H9 (cell line): ENCODE measurements around the gene MRPS26. TPM values are rescaled to one million over a fixed set of nuclear protein-coding genes. Genes with fewer than 3 reads are reported as not detected.

Experiments
- DNase-seq: peaks from one replicate; pipeline ENCODE4 v3.0.0-alpha.2; 2017
- H2AFZ ChIP-seq: one replicate; pipeline ENCODE4 v1.6.1; 2013; ENCODE audit warnings: mild to moderate bottlenecking, low read length, control low read depth, moderate library complexity
- H2AK5ac ChIP-seq: 2 replicates; pipeline ENCODE4 v1.6.1; 2013; ENCODE audit warnings: low read length, control low read depth, mixed read lengths; ENCODE audit not compliant: insufficient read length
- H2BK120ac ChIP-seq: one replicate; pipeline ENCODE4 v1.6.1; 2013; ENCODE audit warnings: low read depth, mild to moderate bottlenecking, low read length, control low read depth, inconsistent platforms; ENCODE audit not compliant: poor library complexity, severe bottlenecking
- H2BK12ac ChIP-seq: 2 replicates; pipeline ENCODE4 v1.6.1; 2013; ENCODE audit warnings: low read length, control low read depth, mixed read lengths, low read depth; ENCODE audit not compliant: insufficient read length
- H2BK15ac ChIP-seq: 2 replicates; pipeline ENCODE4 v1.6.1; 2013; ENCODE audit warnings: low read depth, low read length, control low read depth
- H2BK20ac ChIP-seq: one replicate; pipeline ENCODE4 v1.6.1; 2013; ENCODE audit warnings: low read depth, mild to moderate bottlenecking, low read length, control low read depth, inconsistent platforms; ENCODE audit not compliant: poor library complexity, severe bottlenecking
- H2BK5ac ChIP-seq: 2 replicates; pipeline ENCODE4 v1.6.1; 2013; ENCODE audit warnings: low read length, control low read depth, mixed read lengths; ENCODE audit not compliant: insufficient read length
- H3K14ac ChIP-seq: 2 replicates; pipeline ENCODE4 v1.6.1; 2013; ENCODE audit warnings: low read length, control low read depth; ENCODE audit not compliant: insufficient read depth
- H3K18ac ChIP-seq: 2 replicates; pipeline ENCODE4 v1.6.1; 2013; ENCODE audit warnings: low read depth, mild to moderate bottlenecking, mixed read lengths, low read length, control low read depth; ENCODE audit not compliant: insufficient read length
- H3K23ac ChIP-seq: 2 replicates; pipeline ENCODE4 v1.6.1; 2013; ENCODE audit warnings: low read length, control low read depth, mixed read lengths, low read depth; ENCODE audit not compliant: insufficient read length
- H3K23me2 ChIP-seq: 2 replicates; pipeline ENCODE4 v1.6.1; 2013; ENCODE audit warnings: low read depth, mild to moderate bottlenecking, mixed read lengths, low read length, control low read depth; ENCODE audit not compliant: insufficient read length, poor library complexity, severe bottlenecking
- H3K27ac ChIP-seq: 2 replicates; pipeline ENCODE4 v1.5.1; 2013; ENCODE audit warnings: low read length, control low read depth, mixed read lengths, low read depth; ENCODE audit not compliant: insufficient read length
- H3K27me3 ChIP-seq: 2 replicates; pipeline ENCODE4 v1.6.1; 2013; ENCODE audit warnings: low read length, control low read depth, inconsistent platforms; ENCODE audit not compliant: insufficient read depth
- H3K4ac ChIP-seq: 2 replicates; pipeline ENCODE4 v1.6.1; 2013; ENCODE audit warnings: low read depth, mild to moderate bottlenecking, control low read depth, inconsistent platforms, low read length, moderate library complexity
- H3K4me1 ChIP-seq: 2 replicates; pipeline ENCODE4 v1.6.1; 2013; ENCODE audit warnings: low read length, control low read depth, inconsistent platforms; ENCODE audit not compliant: insufficient read depth
- H3K4me2 ChIP-seq: 2 replicates; pipeline ENCODE4 v1.6.1; 2013; ENCODE audit warnings: low read length, control low read depth, mixed read lengths; ENCODE audit not compliant: insufficient read length, insufficient read depth
- H3K56ac ChIP-seq: 2 replicates; pipeline ENCODE4 v1.6.1; 2013; ENCODE audit warnings: low read depth, mild to moderate bottlenecking, mixed read lengths, low read length, control low read depth; ENCODE audit not compliant: insufficient read length
- H3K79me1 ChIP-seq: 2 replicates; pipeline ENCODE4 v1.6.1; 2013; ENCODE audit warnings: low read depth, mild to moderate bottlenecking, moderate library complexity, low read length, control low read depth, inconsistent platforms; ENCODE audit not compliant: insufficient read depth, poor library complexity, severe bottlenecking
- H3K79me2 ChIP-seq: 2 replicates; pipeline ENCODE4 v1.6.1; 2013; ENCODE audit warnings: low read length, control low read depth, inconsistent platforms; ENCODE audit not compliant: insufficient read depth
- H3K9ac ChIP-seq: 2 replicates; pipeline ENCODE4 v1.6.1; 2013; ENCODE audit warnings: low read length, control low read depth, mixed read lengths; ENCODE audit not compliant: insufficient read length; ENCODE audit errors: extremely low read depth
- H3K9me3 ChIP-seq: one replicate; pipeline ENCODE4 v1.6.1; 2013; ENCODE audit warnings: low read depth, low read length, inconsistent platforms; ENCODE audit not compliant: control insufficient read depth
- H3T11ph ChIP-seq: one replicate; pipeline ENCODE4 v1.6.1; 2013; ENCODE audit warnings: mild to moderate bottlenecking, low read length, control low read depth, inconsistent platforms
- H4K20me1 ChIP-seq: one replicate; pipeline ENCODE4 v1.6.1; 2013; ENCODE audit not compliant: control insufficient read depth, insufficient read length, insufficient read depth
- H4K5ac ChIP-seq: 2 replicates; pipeline ENCODE4 v1.6.1; 2013; ENCODE audit warnings: low read depth, mild to moderate bottlenecking, mixed read lengths, low read length, control low read depth; ENCODE audit not compliant: insufficient read length
- H4K8ac ChIP-seq: replicated peaks from 2 replicates; pipeline ENCODE4 v1.6.1; 2013; ENCODE audit warnings: low read length, control low read depth, mixed read lengths, low read depth; ENCODE audit not compliant: insufficient read length
- H4K91ac ChIP-seq: 2 replicates; pipeline ENCODE4 v1.6.1; 2013; ENCODE audit warnings: low read depth, mild to moderate bottlenecking, moderate library complexity, mixed read lengths, low read length, control low read depth; ENCODE audit not compliant: insufficient read length
- H3K27ac Mint-ChIP-seq, 3 experiments: 2 replicates in 2 of 3; 3 replicates in 1 of 3; pipeline ENCODE4 v1.8.0; 2020 to 2021; ENCODE audit warnings: mixed read lengths in 3 of 3, mild to moderate bottlenecking in 1 of 3, moderate library complexity in 1 of 3
- H3K27me3 Mint-ChIP-seq: 2 replicates; pipeline ENCODE4 v1.8.0; 2021; ENCODE audit warnings: low read depth, mild to moderate bottlenecking, moderate library complexity, mixed read lengths
- H3K36me3 Mint-ChIP-seq, 3 experiments: 2 replicates in 2 of 3; 3 replicates in 1 of 3; pipeline ENCODE4 v1.8.0; 2020 to 2021; ENCODE audit warnings: low read depth in 3 of 3, mixed read lengths in 3 of 3; ENCODE audit not compliant: insufficient read depth in 1 of 3
- H3K4me1 Mint-ChIP-seq, 2 experiments: 2 replicates each; pipeline ENCODE4 v1.8.0; 2020; ENCODE audit warnings: mixed read lengths in 2 of 2
- H3K4me3 Mint-ChIP-seq, 2 experiments: 2 replicates in 1 of 2; 3 replicates in 1 of 2; pipeline ENCODE4 v1.8.0; 2020 to 2021; ENCODE audit warnings: mild to moderate bottlenecking in 2 of 2, mixed read lengths in 2 of 2, moderate library complexity in 1 of 2
- H3K9me3 Mint-ChIP-seq, 2 experiments: 2 replicates in 1 of 2; 3 replicates in 1 of 2; pipeline ENCODE4 v1.8.0; 2020; ENCODE audit warnings: mild to moderate bottlenecking in 2 of 2, mixed read lengths in 2 of 2, moderate library complexity in 1 of 2
- CTCF ChIP-seq: fragments of 200-600 bp; sonication (generic); conservative IDR thresholded peaks from 3 replicates; pipeline ENCODE4 v1.8.0; 2021; ENCODE audit warnings: antibody characterized with exemption, mild to moderate bottlenecking
- WGBS: extraction: QIAGEN DNeasy Blood & Tissue Kit; methylation state at CpG from one replicate; pipeline ENCODE4 v1.1.7; 2013; ENCODE audit warnings: missing lambda C conversion rate, low lambda C conversion rate, mixed read lengths; ENCODE audit not compliant: insufficient read length; ENCODE audit errors: extremely low coverage; 5-methylcytosine and 5-hydroxymethylcytosine counted together
- total RNA-seq: library from RNA; stranded (reverse); gene quantifications from 2 replicates; pipeline ENCODE4 v1.2.1, GENCODE V29; 2021

MRPS26 gene
- total RNA-seq, 1 experiment from 2014 or later, result 97.6 TPM

- H3T11ph ChIP-seq, result no peak overlapping the region
- H3K14ac ChIP-seq, result no peak overlapping the region; the same call in 1 of the 2 replicates
- TF ChIP-seq CTCF, result no peak
- H3K4ac ChIP-seq, result no peak overlapping the region
- no peak overlapping the region for H3K56ac ChIP-seq
- H3K79me1 ChIP-seq, result no peaks in the 10 kb centered on the region
- no peaks in the 10 kb centered on the region for H3K36me3 Mint-ChIP-seq
- H3K9ac ChIP-seq, result no peak overlapping the region
- H3K4me2 ChIP-seq, result no peak overlapping the region
- H3K23me2 ChIP-seq, result peaks cover 7% of the 10 kb centered on the region
- H4K5ac ChIP-seq, result no peak overlapping the region
- no peaks in the 10 kb centered on the region for H3K9me3 Mint-ChIP-seq
- no peak for DNase-seq
- no peak overlapping the region for H2BK120ac ChIP-seq
- H4K91ac ChIP-seq, result no peak overlapping the region
- no peaks in the 10 kb centered on the region; the same call in 1 of the 2 replicates for H3K4me1 ChIP-seq
- no CpG with 5 or more reads among the region's 7 CpGs for WGBS
- no peak overlapping the region for H2BK5ac ChIP-seq
- H3K23ac ChIP-seq, result no peak overlapping the region
- no peak overlapping the region for H3K18ac ChIP-seq
- H3K9me3 ChIP-seq, result no peaks in the 10 kb centered on the region
- H3K79me2 ChIP-seq, result no peaks in the 10 kb centered on the region
- no peak overlapping the region for H2BK12ac ChIP-seq
- no peak overlapping the region for H3K27ac Mint-ChIP-seq
- H3K27me3 Mint-ChIP-seq, result peaks cover 44% of the 10 kb centered on the region
- peaks cover 6% of the 10 kb centered on the region for H3K27me3 ChIP-seq
- no peak overlapping the region for H2AK5ac ChIP-seq
- no peak overlapping the region for H2BK15ac ChIP-seq
- no peak overlapping the region for H3K4me3 Mint-ChIP-seq
- H2AFZ ChIP-seq, result no peak overlapping the region
- H3K27ac ChIP-seq, result no peak overlapping the region
- no peak overlapping the region for H2BK20ac ChIP-seq
- H3K4me1 Mint-ChIP-seq, result peaks cover 0 to 10% of the 10 kb centered on the region in 2 experiments; a peak in 2 of 4 replicates
- no peaks in the 10 kb centered on the region for H4K20me1 ChIP-seq
- no peak overlapping the region for H4K8ac ChIP-seq
These were observed 42.2 kb downstream of the MRPS26 start for GRCh38 chr20:3088031-3088430.
